SU-DHL-6 (cell line): Measurements from ENCODE around the gene DPF1.

Experiments used
- H2AFZ ChIP-seq: fragments of 200-600 bp; sonication (generic); 2 replicates; pipeline ENCODE4 v1.6.1; 2014; ENCODE audit warnings: low read depth, mild to moderate bottlenecking, moderate library complexity, mixed read lengths, antibody characterized with exemption, low read length; ENCODE audit not compliant: severe bottlenecking
- H3F3A ChIP-seq: fragments of 200-600 bp; shearing (Covaris generic); 2 replicates; pipeline ENCODE4 v1.6.0; 2016; ENCODE audit warnings: antibody characterized with exemption, mild to moderate bottlenecking; ENCODE audit not compliant: insufficient read depth
- H3K27ac ChIP-seq: fragments of 200-600 bp; sonication (generic); 2 replicates; pipeline ENCODE4 v1.5.1; 2016; ENCODE audit warnings: low read depth, mild to moderate bottlenecking, low read length, moderate library complexity, mixed read lengths
- H3K27me3 ChIP-seq: fragments of 200-600 bp; sonication (generic), shearing (Covaris generic); 2 replicates; pipeline ENCODE4 v1.6.0; 2014; ENCODE audit warnings: mild to moderate bottlenecking, low read length
- H3K36me3 ChIP-seq: fragments of 200-600 bp; sonication (generic); 2 replicates; pipeline ENCODE4 v1.6.1; 2014; ENCODE audit warnings: mild to moderate bottlenecking, low read length, mixed read lengths
- H3K4me2 ChIP-seq: fragments of 300-600, 200-600 bp; shearing (Covaris generic), sonication (generic); 2 replicates; pipeline ENCODE4 v1.6.0; 2014; ENCODE audit warnings: low read length, low read depth, mild to moderate bottlenecking; ENCODE audit not compliant: poor library complexity, severe bottlenecking
- H3K4me3 ChIP-seq: fragments of 200-600 bp; sonication (generic); 2 replicates; pipeline ENCODE4 v1.5.1; 2014; ENCODE audit warnings: antibody characterized with exemption, low read length, mild to moderate bottlenecking, mixed read lengths; ENCODE audit not compliant: insufficient read depth, poor library complexity, severe bottlenecking
- H3K79me2 ChIP-seq: fragments of 200-600 bp; sonication (generic); 2 replicates; pipeline ENCODE4 v1.6.1; 2014; ENCODE audit warnings: mild to moderate bottlenecking, low read length, moderate library complexity; ENCODE audit not compliant: insufficient read depth
- H3K9ac ChIP-seq: fragments of 200-600 bp; sonication (generic); 2 replicates; pipeline ENCODE4 v1.7.0; 2014; ENCODE audit warnings: mild to moderate bottlenecking, low read length
- H3K9me2 ChIP-seq: fragments of 200-600 bp; sonication (generic); replicated peaks from 2 replicates; pipeline ENCODE4 v1.6.1; 2014; ENCODE audit warnings: low read length; ENCODE audit not compliant: insufficient read depth
- H3K9me3 ChIP-seq: fragments of 200-600 bp; sonication (generic); 2 replicates; pipeline ENCODE4 v1.6.1; 2014; ENCODE audit warnings: low read length, mixed read lengths; ENCODE audit not compliant: insufficient read depth
- H4K20me1 ChIP-seq: fragments of 200-600 bp; sonication (generic); 2 replicates; pipeline ENCODE4 v1.6.1; 2014; ENCODE audit warnings: low read depth, mild to moderate bottlenecking, antibody characterized with exemption, low read length, moderate library complexity, mixed read lengths
- CTCF ChIP-seq: fragments of 200-600 bp; sonication (generic); IDR thresholded peaks from one replicate; pipeline ENCODE4 v1.5.1; 2017; ENCODE audit warnings: antibody characterized with exemption, mild to moderate bottlenecking, low read length, moderate library complexity; ENCODE audit not compliant: insufficient read depth, poor library complexity, severe bottlenecking
- EZH2phosphoT487 ChIP-seq: fragments of 200-600 bp; sonication (generic), shearing (Covaris generic); conservative IDR thresholded peaks from 2 replicates; pipeline ENCODE4 v1.6.1; 2018; ENCODE audit warnings: mild to moderate bottlenecking, antibody characterized with exemption, low read length, moderate library complexity, mixed read lengths

The DPF1 gene

GRCh38 chr19:38206006-38206745 is 17.8 kb downstream of the DPF1 start:
- H3K36me3 ChIP-seq: no peaks in the 10 kb centered on the region
- no peaks in the 10 kb centered on the region for H3K9me2 ChIP-seq
- H3K9me3 ChIP-seq: no peaks in the 10 kb centered on the region
- TF ChIP-seq CTCF (no peak), EZH2phosphoT487 (no peak)
- H3F3A ChIP-seq: 0 out of 2 replicates have a peak, but pooled peaks cover 8% of the 10 kb centered on the region
- no peak overlapping the region for H3K27ac ChIP-seq
- H3K4me3 ChIP-seq: no peak overlapping the region
- no peak overlapping the region for H3K9ac ChIP-seq
- no peak overlapping the region for H3K4me2 ChIP-seq
- no peaks in the 10 kb centered on the region for H3K27me3 ChIP-seq
- H3K79me2 ChIP-seq: no peaks in the 10 kb centered on the region
- no peak overlapping the region for H2AFZ ChIP-seq
- peaks cover 5% of the 10 kb centered on the region; the same call in 1 of the 2 replicates for H4K20me1 ChIP-seq

DNA sequence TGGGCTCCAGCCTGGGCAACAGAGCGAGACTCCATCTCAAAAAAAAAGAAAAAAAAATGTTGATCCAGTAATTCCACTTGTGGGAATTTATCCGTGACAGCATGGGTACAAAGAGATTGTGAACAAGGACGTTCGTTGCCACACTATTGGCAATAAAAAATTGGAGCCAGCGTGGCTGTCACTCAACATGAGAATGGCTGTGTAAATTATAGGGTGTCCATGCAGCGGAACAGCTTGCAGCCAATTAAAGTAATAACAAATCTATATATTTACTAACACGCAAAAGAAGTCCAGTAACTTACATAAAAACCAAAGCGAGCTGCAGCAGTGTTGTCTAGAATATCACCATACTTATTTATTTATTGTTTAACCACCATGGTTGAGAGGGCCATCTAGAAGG is 19.3 kb downstream of the DPF1 start:
- H3F3A ChIP-seq: 0 out of 2 replicates have a peak, but pooled peaks cover 8% of the 10 kb centered on the region
- H3K9me2 ChIP-seq: no peaks in the 10 kb centered on the region
- H2AFZ ChIP-seq: no peak overlapping the region
- no peak overlapping the region for H3K4me3 ChIP-seq
- no peaks in the 10 kb centered on the region for H3K27me3 ChIP-seq
- H3K4me2 ChIP-seq: no peak overlapping the region
- TF ChIP-seq CTCF (no peak), EZH2phosphoT487 (no peak)
- H3K36me3 ChIP-seq: no peaks in the 10 kb centered on the region
- H4K20me1 ChIP-seq: peaks cover 5% of the 10 kb centered on the region; the same call in 1 of the 2 replicates
- no peaks in the 10 kb centered on the region for H3K79me2 ChIP-seq
- no peaks in the 10 kb centered on the region for H3K9me3 ChIP-seq
- no peak overlapping the region for H3K9ac ChIP-seq
- H3K27ac ChIP-seq: no peak overlapping the region

DNA sequence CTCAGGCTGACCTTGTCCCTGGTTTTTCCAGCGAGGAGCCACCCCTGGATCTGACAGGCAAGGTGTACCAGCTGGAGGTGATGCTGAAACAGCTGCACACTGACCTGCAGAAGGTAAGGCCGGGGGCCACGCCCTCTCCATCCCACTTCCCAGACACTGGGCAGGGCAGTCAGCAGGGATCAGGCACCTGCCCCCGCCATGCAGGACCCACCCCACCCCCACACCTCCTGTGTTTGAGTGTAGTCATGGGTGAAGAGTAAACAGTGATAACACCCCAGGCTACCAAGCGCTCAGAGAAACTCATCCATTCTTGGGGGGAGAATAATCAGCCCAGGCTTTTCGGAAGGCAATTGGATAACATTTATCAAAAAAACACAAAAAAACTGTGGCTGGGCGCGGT is 19.9 kb downstream of the DPF1 start:
- 0 out of 2 replicates have a peak, but pooled peaks cover 8% of the 10 kb centered on the region for H3F3A ChIP-seq

More for the DNA sequence above, 19.9 kb downstream of the DPF1 start:
- Histone ChIP-seq H3K4me3 (no peak overlapping the region), H3K27ac (no peak overlapping the region), H3K27me3 (no peaks in the 10 kb centered on the region), H3K9me2 (no peaks in the 10 kb centered on the region), H3K9me3 (no peaks in the 10 kb centered on the region), H3K4me2 (no peak overlapping the region), H3K9ac (no peak overlapping the region), H3K36me3 (no peaks in the 10 kb centered on the region), H4K20me1 (peaks cover 5% of the 10 kb centered on the region; the same call in 1 of the 2 replicates), H3K79me2 (no peaks in the 10 kb centered on the region), H2AFZ (no peak overlapping the region)
- no peak for TF ChIP-seq CTCF
- no peak for TF ChIP-seq EZH2phosphoT487
